Germinal center (tissue), 1 donor: ENCODE data around the gene FATE1.

Experiments used
- DNase-seq: peaks from one replicate; pipeline ENCODE4 v3.0.0; 2012; ENCODE audit warnings: mixed read lengths, low spot score

FATE1 gene

DNA sequence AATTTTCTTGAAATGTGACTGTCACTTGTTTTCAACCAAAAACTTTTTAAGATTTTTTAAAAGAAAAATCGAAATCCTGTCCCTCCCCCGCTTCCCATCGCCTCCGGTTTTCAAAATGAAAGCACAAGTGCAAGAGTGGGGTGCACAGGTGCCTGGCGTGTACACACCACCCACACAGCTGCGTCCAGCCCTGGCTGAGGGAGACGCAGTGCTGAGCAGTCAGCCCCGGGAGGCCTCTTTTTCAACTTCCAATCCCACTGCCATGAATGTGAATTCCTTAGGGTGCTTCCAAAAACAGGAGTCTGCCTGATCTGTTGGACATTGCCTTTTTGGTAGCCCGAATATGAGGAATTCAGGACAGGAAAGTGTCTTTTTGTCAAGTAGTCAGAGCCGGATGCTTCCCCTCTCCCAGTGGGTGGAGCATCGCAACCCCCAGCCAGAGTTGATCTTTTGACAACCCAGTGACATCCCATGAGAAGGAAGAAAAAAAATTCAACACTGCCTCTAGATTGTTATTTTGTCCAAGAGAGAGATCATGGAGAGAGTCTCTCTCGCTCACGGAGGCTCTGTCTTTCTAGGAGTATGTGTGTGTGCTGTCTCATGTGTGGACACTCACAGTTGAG lies 11.7 kb upstream of the FATE1 start:
- no peak for DNase-seq

DNA sequence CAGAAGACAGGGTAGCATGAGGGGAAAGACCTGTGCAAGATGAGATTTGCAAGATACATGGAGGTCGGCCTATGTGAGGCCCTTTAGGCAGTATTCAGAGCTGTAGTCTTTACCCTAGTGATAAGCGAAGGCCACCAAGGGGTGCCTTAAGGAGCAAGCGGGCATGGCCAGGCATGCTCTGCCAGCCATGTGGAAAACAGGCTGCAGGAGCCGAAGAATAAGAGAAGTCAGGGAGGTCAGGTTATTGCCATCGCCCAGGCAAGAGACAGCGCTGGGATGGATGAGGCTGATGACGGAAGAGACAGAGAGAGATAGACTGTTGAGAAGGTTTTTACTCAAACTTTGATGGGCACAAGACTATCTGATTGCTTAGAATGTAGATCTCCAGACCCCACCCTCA lies 7.0 kb upstream of the FATE1 start:
- no peak for DNase-seq

DNA sequence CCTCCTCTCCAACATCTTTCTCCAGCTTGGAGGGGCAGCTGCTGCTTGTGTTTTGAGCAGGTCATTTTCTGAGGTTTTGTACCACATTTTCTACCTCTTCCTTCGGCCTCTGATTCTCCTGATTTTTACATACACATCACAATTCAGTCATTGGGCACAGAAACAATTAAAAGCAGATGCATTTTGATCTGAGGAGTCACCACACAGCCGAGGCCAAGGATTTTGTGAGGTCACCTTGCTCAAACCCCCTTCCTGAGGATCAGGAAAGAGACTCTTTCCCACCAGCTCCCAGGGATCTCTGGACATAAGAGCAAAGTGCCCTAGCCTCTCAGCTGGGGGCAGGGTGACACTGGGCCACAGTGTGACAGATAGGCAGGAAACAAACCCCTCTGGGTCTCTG lies 5.4 kb upstream of the FATE1 start:
- no peak for DNase-seq

DNA sequence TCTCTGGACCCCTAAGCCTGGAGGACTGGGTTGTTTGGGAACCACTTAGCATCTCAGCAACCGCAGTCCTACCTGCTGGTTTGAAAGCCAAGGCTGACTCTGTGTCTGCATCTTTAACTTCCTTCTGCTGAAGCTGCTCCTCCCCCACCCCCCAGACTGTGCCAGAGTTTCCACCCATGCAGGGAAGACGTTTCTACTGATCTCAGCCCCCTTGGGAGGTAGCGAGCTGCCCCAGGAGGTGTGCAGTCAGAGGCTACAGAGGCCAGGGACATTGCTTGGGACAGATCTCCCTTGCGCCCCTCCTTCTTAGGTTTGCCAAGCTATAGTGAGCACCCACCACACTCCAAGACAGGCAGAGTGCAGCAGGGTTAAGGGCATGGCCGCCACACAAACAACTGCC lies 4.7 kb upstream of the FATE1 start:
- no peak for DNase-seq

DNA sequence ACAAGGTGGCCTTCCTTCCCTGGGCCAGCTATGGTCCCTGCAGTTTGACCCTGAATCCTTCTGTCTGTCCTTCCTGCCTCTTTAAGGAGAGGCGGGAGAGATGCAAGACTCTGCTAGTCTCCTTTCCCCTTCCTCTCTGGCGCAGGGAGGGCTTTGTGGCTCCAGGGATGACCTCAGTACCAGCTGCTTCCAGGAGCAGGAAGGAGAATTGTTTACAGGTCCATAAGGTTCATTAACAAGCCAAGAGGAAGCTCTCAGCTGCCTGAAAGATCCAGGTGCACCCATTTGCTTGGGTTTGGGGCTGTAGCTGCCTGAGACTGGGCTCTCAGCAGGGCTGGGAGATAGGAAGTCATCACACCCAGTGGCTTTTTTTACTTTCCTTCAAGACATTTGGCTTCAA lies 4.0 kb upstream of the FATE1 start:
- no peak for DNase-seq

DNA sequence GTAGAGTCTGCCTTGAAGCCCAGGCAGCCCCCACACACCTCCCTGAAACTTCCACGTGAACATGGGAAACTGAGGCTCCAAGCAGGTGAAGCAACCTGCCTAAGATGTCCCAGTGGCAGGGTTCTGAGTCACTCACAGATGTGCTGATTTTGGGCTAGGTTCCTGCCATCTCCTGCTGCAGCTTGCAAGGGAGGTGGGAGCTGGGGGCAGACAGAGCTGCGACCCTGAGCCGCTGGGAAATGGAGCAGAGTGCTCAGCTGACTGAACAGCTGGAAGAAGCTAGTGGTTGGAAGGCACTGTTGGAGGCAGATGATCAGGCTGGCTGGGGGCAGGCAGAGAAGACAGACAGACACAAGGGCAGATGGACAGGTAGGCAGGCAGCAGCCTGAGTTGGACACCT lies 3.6 kb upstream of the FATE1 start:
- DNase-seq: no peak

DNA sequence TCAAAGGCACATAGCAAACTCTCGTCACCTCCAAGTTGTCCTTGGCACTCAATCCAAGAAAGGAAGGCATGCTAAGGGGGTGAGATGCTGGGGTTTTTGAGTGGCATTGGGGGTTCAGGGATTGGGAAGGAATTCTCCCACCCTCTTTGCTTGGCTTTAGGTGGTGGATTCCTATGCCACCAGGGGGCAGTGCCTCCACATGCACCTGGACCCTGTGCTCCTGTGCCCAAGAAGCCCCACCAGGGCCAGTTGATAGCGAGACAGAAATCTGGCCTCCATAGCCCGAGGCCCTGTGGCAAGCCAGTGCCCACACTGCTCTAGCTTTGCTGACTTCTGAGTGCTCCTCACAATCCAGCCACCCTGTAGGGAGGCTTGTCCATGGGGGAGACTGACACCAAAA lies 2.0 kb upstream of the FATE1 start:
- DNase-seq: peak; percentile 16

DNA sequence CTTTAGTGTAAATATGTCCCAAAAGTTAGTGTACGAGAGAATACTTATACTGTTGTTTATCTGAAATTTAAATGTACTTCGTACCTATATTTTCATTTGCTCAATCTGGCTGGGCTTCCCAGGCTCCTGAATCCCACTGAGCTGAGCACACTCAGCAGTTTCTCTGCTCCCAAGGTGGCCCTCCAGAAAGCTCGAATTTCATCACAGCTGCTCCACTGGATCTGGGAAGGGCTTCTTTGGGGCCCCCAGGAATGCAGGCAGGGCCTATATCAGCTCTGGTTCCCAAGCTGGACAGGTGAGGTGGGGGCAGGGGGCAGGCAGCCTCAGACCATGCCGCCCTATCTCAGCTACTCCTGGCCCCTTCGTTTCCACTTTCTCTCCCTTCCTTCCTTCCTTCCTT lies 1.5 kb upstream of the FATE1 start:
- no peak for DNase-seq

DNA sequence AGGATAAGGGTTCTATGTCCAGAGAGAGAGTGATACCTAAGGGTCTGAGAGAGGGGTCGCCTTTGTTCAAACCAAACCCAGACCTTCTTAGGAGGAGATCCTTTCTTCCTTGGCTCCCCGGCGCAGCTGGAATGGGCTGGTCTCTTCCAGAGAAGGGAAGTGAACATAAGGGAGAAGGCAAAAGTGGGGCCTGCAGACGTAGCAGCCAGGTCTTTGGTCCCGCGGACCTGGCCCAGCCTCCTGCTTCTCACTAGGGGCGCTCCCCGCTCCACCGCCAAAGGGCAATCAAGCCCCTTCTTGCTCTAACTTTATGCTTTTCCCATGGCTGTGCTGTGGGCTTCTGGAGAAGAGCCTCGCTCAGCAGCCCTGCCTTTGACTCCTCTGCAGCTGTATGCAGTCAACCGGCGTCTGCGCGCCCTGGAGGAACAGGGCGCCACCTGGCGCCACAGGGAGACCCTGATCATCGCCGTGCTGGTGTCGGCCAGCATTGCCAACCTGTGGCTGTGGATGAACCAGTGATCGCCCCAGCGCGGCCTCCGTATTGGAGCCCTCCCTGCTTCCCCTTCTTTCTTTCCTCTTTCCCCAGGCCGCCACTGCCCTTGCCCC lies 6.5 kb downstream of the FATE1 start:
- DNase-seq: no peak

DNA sequence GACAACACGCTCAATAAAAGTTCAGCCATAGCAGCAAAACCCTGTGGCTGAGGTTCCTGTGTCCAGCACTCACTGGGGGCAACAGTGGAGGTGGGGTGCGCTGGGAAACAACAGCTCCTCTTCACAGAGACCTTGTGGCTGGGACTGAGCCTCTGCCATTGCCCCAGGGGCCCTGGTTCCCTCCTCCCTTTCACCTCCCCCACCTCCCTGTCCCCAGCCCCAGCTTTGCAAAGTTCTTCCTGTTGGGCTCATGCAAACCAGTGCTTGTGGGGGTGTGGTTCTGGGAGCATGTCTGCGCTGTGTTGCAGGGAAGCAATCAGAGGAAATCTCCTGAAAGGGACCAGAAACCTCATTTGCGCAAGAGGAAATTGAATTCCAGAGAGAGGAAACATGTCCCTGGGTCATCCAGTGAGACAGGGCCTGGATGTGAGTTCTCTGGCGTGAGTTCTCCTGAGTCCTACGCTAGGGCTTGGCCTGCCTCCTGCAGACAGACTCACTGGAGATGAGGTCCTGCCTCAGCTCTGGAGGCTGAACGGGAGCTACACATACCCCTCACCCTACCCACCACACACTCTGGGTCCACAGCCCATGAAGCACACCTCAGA lies 7.4 kb downstream of the FATE1 start:
- DNase-seq: no peak

DNA sequence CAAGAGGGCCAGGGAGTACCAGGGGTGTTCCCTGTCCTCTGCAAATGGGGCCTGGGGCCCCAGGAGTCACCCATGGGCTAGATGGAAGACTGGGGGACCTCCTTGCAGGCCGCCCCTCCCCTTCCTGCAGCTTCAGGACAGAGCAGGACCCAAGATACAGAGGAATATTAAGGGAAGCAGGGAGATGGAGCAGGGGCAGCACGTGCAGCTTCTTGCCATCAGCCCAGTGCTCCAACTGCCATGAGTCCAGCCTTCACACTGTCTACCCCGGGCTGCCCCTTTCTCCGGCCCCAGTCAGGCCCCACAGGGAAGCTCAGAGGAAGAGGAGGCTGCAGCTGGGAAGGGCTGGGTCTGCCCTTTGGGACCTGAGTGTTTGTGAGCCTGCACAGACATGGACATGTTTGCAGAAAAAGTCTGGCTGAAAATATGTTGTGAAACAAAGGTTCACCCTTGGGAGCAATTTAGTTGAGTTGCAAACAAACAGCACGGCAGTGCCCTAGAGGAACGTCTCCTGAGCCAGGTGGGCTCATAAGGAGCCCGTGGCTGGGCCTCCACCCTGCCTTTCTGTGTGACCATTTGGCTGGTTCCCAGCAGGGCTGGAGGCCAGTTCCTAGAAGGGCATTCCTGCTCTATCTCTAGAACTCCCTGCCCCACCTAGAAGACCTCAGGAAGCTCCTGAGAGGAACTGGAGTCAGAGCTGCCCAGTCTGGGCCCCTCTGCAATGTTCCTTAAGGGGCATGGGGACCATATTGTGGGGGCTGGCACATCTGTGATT lies 8.9 kb downstream of the FATE1 start:
- DNase-seq: no peak

DNA sequence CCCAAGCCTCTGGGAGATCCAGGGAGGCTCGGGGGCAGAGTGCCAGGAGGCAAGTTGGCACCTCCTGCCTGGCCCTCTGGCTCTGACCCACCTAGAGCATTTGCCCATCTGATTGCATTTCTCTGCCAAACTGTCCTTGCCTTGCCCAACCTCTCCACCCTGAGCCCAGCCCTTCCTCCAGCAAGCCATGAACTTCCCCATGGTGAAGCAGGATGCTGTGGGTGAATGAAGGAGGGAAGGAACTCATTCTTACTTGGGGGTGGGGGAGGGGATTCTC lies 9.4 kb downstream of the FATE1 start:
- DNase-seq: no peak

DNA sequence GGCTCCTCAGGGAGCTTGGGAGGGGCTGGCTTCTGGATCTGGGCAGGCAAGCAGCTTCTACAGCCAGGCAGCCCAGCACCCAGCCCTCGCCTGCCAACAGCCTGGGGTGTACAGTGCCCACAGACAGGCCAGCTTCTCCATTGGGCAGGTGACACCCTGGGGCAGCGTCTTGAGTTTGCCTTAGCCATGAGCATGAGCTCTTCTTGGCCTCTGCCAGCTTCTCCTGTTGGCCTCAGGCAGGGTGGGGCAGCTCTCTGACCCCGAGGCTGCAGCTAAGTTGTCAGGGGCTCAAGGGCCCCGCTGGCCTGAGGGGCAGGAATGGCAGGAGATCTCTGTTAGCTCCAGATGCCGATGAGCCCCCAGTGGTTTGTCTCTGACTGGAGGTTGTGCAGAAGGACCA lies 10.9 kb downstream of the FATE1 start:
- DNase-seq: no peak

DNA sequence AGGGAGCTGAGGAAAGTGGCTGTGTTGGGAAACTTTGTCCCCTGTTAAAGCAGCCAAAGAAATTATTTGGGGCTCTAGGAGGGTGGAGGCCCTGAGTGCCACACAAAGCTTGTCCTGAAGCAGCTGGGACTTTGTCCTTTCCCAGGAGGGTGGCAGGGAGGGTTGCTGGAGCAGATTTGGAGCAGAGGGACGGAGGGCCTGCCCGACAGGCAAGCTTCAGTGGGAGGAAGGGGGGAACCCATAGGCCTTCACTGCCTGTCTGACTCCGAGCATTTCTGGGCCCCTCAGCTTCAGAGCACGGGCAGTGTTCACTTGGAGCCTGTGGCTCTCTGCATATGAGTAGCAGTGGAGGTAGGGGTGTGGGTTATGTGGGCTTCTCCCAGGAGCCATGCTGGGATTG lies 11.5 kb downstream of the FATE1 start:
- no peak for DNase-seq

DNA sequence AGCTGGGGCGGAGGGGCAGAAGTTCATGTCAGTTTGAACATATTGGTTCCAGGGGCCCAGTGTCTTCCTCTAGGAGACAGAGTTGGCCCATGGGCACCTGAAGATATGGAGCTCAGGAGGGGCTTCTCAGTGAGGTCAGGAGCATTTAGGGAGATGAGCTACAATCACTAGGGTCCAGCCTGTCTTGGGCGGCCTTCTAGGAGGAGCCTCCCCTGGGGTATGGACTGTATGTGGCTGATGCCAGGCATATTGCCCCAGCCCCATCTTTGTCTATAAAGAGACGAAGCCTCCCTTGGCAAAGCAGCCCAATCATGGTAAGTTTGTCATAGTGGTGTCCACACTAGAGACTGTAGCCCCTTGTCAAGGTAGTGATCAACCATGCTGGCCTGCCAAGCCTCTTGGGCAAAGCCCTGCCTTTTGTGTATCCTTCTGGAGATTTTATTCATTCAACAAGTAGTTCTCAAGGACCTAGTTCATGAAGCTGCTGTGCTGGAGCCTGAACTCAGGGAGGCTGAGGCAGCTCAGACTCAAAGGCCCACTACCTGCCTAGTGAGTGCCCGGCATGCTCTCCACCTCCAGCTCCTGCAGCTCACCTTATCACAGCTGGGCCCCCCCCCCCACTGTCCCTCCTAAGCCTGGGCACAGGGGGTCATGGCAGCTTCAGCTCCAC lies 13.4 kb downstream of the FATE1 start:
- DNase-seq: no peak

DNA sequence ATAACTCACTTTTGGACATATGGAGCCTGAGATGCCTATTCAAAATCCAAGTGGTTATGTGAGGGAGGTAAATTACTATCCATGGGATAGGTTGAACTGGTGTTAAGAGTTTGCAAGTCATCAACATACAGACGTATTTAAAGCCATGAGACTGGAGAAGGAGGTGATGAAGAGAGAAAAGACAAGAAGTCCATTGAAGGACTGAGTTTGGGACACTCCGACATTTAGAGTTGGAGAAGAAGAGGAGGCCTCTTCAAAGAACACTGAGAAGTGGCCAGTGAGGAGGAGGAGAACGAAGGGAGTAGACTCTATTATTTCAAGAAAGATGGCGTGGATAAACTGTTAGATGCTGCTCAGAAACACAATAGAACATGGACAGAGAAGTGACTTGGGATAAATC lies 18.6 kb downstream of the FATE1 start, which contains the start of gene CNGA2:
TSS of gene CNGA2 (plus strand) at position 301 of the 400 bp plus-strand sequence. CDS start 3,738 bp downstream, outside the sequence.
- no peak for DNase-seq

DNA sequence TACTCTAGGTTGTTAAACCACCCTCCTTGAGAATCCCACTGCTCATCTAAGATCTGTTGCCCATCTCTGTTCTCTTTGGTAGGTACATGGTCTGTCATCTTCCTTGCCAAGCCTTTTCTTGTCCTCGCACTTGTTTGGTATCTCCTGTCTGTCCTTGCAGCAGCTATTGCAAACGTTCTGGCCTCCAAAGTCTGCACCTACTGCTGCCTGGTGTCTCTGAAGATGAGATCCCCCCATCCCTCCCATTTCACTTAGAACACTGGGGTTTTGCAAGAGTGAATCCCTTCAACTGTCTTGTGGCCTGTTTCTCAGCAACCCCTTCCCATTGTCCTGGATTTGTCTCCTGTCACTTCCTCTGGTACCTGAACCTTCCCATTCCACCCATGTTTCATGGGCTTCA lies 19.4 kb downstream of the FATE1 start:
- DNase-seq: no peak

DNA sequence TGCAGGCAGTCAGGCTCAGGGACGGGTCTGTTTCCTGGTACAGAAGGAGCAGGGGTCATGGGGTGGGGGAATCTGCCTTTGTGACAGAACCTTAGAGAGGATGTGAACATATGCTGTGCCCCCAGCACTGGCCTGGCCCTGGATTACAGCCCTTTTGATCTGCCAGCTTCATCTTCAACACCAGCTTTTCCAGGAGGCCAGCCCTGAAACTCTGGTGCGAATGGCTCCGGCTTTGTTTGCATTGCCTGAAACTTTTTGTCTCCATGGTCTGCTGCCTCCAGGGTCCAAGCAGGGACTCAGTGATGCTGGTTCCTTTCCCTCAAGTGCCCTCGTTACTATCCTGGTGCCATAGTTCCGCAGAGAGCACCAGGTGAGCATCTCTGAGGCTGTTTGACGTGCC lies 20.9 kb downstream of the FATE1 start:
- DNase-seq: no peak

DNA sequence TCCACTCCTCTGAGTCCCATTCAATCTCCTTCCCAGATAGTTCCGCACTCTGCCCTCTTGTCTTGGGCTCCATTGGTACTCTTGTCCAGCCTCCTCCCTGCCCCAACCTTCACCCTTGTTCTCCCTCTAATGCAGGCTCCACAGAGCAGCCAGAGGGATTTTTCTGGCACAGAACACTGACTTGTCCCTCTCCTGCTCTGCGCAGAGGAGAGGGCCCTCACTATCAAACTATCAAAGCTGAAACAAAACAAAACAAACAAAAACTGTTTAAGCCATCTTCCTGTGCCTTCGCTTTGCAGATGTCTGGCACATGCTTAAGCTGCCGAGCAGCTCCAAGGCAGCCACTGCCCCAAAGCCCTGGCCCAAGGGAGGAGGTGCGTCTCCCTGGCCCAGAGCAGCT lies 21.7 kb downstream of the FATE1 start:
- no peak for DNase-seq

DNA sequence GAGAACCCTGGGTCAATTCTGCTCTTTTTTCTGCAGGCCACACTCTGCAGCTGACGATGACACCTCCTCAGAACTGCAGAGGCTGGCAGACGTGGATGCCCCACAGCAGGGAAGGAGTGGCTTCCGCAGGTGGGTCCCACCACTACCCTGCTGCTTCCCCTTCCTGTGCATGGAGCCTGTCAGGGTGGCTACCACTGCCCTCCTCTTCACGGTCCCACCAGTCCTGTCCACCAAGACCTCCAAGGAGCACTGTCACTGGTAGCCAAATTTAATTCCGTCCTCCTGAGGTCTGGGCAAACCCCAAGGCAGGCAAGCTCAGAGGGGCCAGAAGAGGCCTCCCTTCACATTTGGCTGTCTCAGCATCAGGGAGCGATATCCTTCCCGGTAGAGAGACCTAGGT lies 22.9 kb downstream of the FATE1 start:
- DNase-seq: no peak

DNA sequence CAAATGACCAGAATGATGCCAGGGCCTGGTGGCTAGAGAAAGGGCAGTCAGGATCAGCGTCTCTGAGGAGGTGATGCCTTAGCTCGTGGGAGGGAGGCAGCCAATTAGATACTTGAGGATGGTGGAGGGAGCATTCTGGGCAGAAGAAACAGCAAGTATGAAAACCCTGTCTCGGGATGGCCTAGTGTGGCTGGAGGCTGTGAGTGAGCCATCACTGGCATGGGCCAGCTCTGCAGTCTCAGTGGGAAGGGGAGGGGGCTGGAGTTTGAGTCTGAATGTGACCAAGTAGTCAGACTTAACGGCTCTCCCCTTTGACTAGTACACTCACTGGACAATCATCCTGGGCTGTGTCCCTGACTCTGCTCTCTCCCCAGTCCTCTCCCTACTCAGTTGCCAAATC lies 25.8 kb downstream of the FATE1 start:
- no peak for DNase-seq

DNA sequence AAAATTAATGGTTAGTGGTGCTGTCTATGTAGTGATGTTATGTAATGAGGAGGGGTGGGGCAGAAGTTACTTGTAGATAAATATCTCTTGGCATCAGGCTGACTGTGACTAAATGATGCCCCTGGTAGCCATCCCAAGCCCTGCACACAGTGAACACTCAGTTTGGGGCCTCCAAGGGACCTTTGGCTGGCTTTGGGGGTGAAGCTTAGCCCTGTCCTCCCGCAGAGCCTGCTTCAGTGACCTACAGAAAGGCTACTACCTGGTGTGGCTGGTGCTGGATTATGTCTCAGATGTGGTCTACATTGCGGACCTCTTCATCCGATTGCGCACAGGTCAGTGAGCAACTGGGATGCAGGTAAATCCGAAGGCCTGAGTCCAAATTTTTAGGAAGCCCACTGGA lies 26.5 kb downstream of the FATE1 start:
- no peak for DNase-seq
